Neural cell (in vitro differentiated cells): ENCODE data around the gene NAALADL1. TPM values are rescaled to one million over a fixed set of nuclear protein-coding genes. Genes with fewer than 3 reads are reported as not detected.
A peak's percentile ranks its signal among the peaks of the same experiment; 100 is the strongest.

Experiments
- H2AFZ ChIP-seq: fragments of 200-600, 300-800 bp; sonication (generic), shearing (Covaris generic); 2 replicates; pipeline ENCODE4 v1.6.0; 2014; ENCODE audit warnings: low read depth, mild to moderate bottlenecking, antibody characterized with exemption, low read length, moderate library complexity
- H3F3A ChIP-seq: fragments of 200-600 bp; shearing (Covaris generic); 2 replicates; pipeline ENCODE4 v1.6.1; 2016; ENCODE audit warnings: mild to moderate bottlenecking, moderate library complexity, mixed read lengths, antibody characterized with exemption, low read length; ENCODE audit not compliant: insufficient read depth, poor library complexity, severe bottlenecking
- H3K27ac ChIP-seq: fragments of 200-600, 300-800 bp; sonication (generic), shearing (Covaris generic); 2 replicates; pipeline ENCODE4 v1.5.1; 2014; ENCODE audit warnings: mild to moderate bottlenecking, low read length, moderate library complexity
- H3K27me3 ChIP-seq: fragments of 300-800, 200-600 bp; sonication (generic), shearing (Covaris generic); 2 replicates; pipeline ENCODE4 v1.6.0; 2014; ENCODE audit warnings: mild to moderate bottlenecking, low read depth, low read length, moderate library complexity; ENCODE audit not compliant: insufficient read depth
- H3K36me3 ChIP-seq: fragments of 300-800, 200-600 bp; sonication (generic), shearing (Covaris generic); 2 replicates; pipeline ENCODE4 v1.5.1; 2014; ENCODE audit warnings: mild to moderate bottlenecking, antibody characterized with exemption, low read length, moderate library complexity; ENCODE audit not compliant: insufficient read depth
- H3K4me2 ChIP-seq: fragments of 300-800, 200-600 bp; sonication (generic), shearing (Covaris generic); 2 replicates; pipeline ENCODE4 v1.6.0; 2014; ENCODE audit warnings: mild to moderate bottlenecking, low read length
- H3K4me3 ChIP-seq: fragments of 300-800, 200-600 bp; sonication (generic), shearing (Covaris generic); 2 replicates; pipeline ENCODE4 v1.5.1; 2014; ENCODE audit warnings: mild to moderate bottlenecking, low read length, moderate library complexity
- H3K79me2 ChIP-seq: fragments of 200-600 bp; shearing (Covaris generic); replicated peaks from 2 replicates; pipeline ENCODE4 v1.6.0; 2014; ENCODE audit warnings: mild to moderate bottlenecking, low read length, moderate library complexity; ENCODE audit not compliant: insufficient read depth
- H3K9ac ChIP-seq: fragments of 300-800, 200-600 bp; sonication (generic), shearing (Covaris generic); 2 replicates; pipeline ENCODE4 v1.6.1; 2016; ENCODE audit warnings: mild to moderate bottlenecking, low read length, mixed read lengths
- H3K9me2 ChIP-seq: fragments of 200-600 bp; shearing (Covaris generic); 2 replicates; pipeline ENCODE4 v1.6.1; 2016; ENCODE audit warnings: mild to moderate bottlenecking, low read length, mixed read lengths; ENCODE audit not compliant: insufficient read depth
- H3K9me3 ChIP-seq: fragments of 200-600, 300-800 bp; sonication (generic), shearing (Covaris generic); 2 replicates; pipeline ENCODE4 v1.6.1; 2016; ENCODE audit warnings: mild to moderate bottlenecking, mixed run types, low read length, moderate library complexity, mixed read lengths
- H4K20me1 ChIP-seq: fragments of 200-600 bp; shearing (Covaris generic); 2 replicates; pipeline ENCODE4 v1.6.1; 2016; ENCODE audit warnings: mild to moderate bottlenecking, mixed run types; ENCODE audit not compliant: insufficient read depth
- EP300 ChIP-seq: fragments of 450-650 bp; conservative IDR thresholded peaks from 2 replicates; pipeline ENCODE4 v1.6.1; 2014; ENCODE audit warnings: antibody characterized with exemption, mild to moderate bottlenecking, moderate library complexity; ENCODE audit not compliant: poor library complexity, severe bottlenecking
- EZH2 ChIP-seq: fragments of 200-600, 300-800 bp; shearing (Covaris generic), sonication (generic); IDR thresholded peaks from 2 replicates; pipeline ENCODE4 v1.6.1; 2014; ENCODE audit warnings: antibody characterized with exemption, low read length, borderline replicate concordance, mild to moderate bottlenecking; ENCODE audit not compliant: insufficient read depth, poor library complexity, severe bottlenecking
- MXI1 ChIP-seq: fragments of 450-650 bp; conservative IDR thresholded peaks from 2 replicates; pipeline ENCODE4 v1.6.1; 2014; ENCODE audit warnings: antibody characterized with exemption, mild to moderate bottlenecking; ENCODE audit not compliant: poor library complexity, severe bottlenecking
- POLR2AphosphoS5 ChIP-seq: IDR thresholded peaks from 2 replicates; pipeline ENCODE4 v1.6.1; 2012
- RAD21 ChIP-seq: fragments of 450-650 bp; conservative IDR thresholded peaks from 2 replicates; pipeline ENCODE4 v1.6.1; 2014; ENCODE audit warnings: antibody characterized with exemption, mild to moderate bottlenecking, moderate library complexity
- REST ChIP-seq: IDR thresholded peaks from 2 replicates; pipeline ENCODE4 v1.6.1; 2012; ENCODE audit warnings: borderline replicate concordance
- SMC3 ChIP-seq: fragments of 450-650 bp; conservative IDR thresholded peaks from 2 replicates; pipeline ENCODE4 v1.6.1; 2014; ENCODE audit warnings: antibody characterized with exemption, mild to moderate bottlenecking, moderate library complexity; ENCODE audit not compliant: poor library complexity
- TAF1 ChIP-seq: IDR thresholded peaks from 2 replicates; pipeline ENCODE4 v1.6.1; 2012; ENCODE audit warnings: low read depth
- polyA plus RNA-seq: library from polyadenylated mRNA; depleted of rRNA; stranded (reverse); fragments of >200 nt; gene quantifications from 2 replicates; pipeline ENCODE4 v1.2.3, GENCODE V29; 2014
- TF ChIP-seq, protein P1 (sequence below): fragments of 450-650 bp; IDR thresholded peaks from 2 replicates; pipeline ENCODE4 v1.5.1; 2014; ENCODE audit warnings: antibody characterized with exemption, mild to moderate bottlenecking, moderate library complexity; ENCODE audit not compliant: poor library complexity, severe bottlenecking

Gene NAALADL1
- polyA plus RNA-seq, 1 donor from 2014 or later, result not detected

- Histone ChIP-seq H4K20me1 (no peaks in the 10 kb centered on the region), H3K4me2 (peak overlapping the region; percentile 44), H3K27me3 (no peaks in the 10 kb centered on the region), H3K4me3 (peak overlapping the region; percentile 70), H3F3A (no peaks in the 10 kb centered on the region), H3K36me3 (no peaks in the 10 kb centered on the region), H3K9ac (peak overlapping the region; percentile 85), H3K9me3 (no peaks in the 10 kb centered on the region), H3K9me2 (no peaks in the 10 kb centered on the region), H2AFZ (peak overlapping the region; percentile 65), H3K27ac (peak overlapping the region; percentile 94), H3K79me2 (peaks cover 5% of the 10 kb centered on the region)
- TF ChIP-seq SMC3, result no peak
- no peak for TF ChIP-seq RAD21
- TF ChIP-seq MXI1, result no peak
- TF ChIP-seq REST, result no peak
- TF ChIP-seq POLR2AphosphoS5, result no peak
- TF ChIP-seq TAF1, result no peak
- TF ChIP-seq EP300, result no peak
- no peak for TF ChIP-seq EZH2
- TF ChIP-seq, protein P1, sequence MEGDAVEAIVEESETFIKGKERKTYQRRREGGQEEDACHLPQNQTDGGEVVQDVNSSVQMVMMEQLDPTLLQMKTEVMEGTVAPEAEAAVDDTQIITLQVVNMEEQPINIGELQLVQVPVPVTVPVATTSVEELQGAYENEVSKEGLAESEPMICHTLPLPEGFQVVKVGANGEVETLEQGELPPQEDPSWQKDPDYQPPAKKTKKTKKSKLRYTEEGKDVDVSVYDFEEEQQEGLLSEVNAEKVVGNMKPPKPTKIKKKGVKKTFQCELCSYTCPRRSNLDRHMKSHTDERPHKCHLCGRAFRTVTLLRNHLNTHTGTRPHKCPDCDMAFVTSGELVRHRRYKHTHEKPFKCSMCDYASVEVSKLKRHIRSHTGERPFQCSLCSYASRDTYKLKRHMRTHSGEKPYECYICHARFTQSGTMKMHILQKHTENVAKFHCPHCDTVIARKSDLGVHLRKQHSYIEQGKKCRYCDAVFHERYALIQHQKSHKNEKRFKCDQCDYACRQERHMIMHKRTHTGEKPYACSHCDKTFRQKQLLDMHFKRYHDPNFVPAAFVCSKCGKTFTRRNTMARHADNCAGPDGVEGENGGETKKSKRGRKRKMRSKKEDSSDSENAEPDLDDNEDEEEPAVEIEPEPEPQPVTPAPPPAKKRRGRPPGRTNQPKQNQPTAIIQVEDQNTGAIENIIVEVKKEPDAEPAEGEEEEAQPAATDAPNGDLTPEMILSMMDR, result no peak
These were observed 38.6 kb upstream of the NAALADL1 start for GRCh38 chr11:65096926-65097325.

GRCh38 chr11:65095974-65096806 lies 37.8 kb upstream of the NAALADL1 start, which contains the start of gene VPS51:
Gene VPS51, plus strand, starts transcription at chr11:65096214. Its CDS starts 37 bp downstream, at chr11:65096251.
- peak within 1 kb of the TSS; percentile 70 for H3K4me3 ChIP-seq
- no peaks in the 10 kb centered on the region for H3F3A ChIP-seq
- H3K9me2 ChIP-seq, result no peaks in the 10 kb centered on the region
- no peaks in the 10 kb centered on the region for H4K20me1 ChIP-seq
- H3K27me3 ChIP-seq, result no peaks in the 10 kb centered on the region
- peak within 1 kb of the TSS; percentile 95 for H2AFZ ChIP-seq
- H3K4me2 ChIP-seq, result peak within 1 kb of the TSS; percentile 44
- peak within 1 kb of the TSS; percentile 94 for H3K27ac ChIP-seq
- no peaks in the 10 kb centered on the region for H3K36me3 ChIP-seq
- H3K9ac ChIP-seq, result peak within 1 kb of the TSS; percentile 85
- no peaks in the 10 kb centered on the region for H3K9me3 ChIP-seq
- H3K79me2 ChIP-seq, result peaks cover 5% of the 10 kb centered on the region
- peak; percentile 70 for TF ChIP-seq REST
- peak; percentile 81 for TF ChIP-seq EP300
- TF ChIP-seq POLR2AphosphoS5, result peak; percentile 86
- TF ChIP-seq MXI1, result peak; percentile 92
- no peak for TF ChIP-seq EZH2
- TF ChIP-seq TAF1, result no peak
- TF ChIP-seq, protein P1, result no peak
- TF ChIP-seq RAD21, result no peak
- TF ChIP-seq SMC3, result peak; percentile 31
